Measurements from ENCODE around the gene ANKRD12. TPM values are rescaled to one million over a fixed set of nuclear protein-coding genes. Genes with fewer than 3 reads are reported as not detected.

ANKRD12 gene
- total and polyA plus RNA-seq, 10 of the 15 experiments (the other 5 are each of a cell fraction or from before 2014, with no cell fraction given): 5.9 to 45.7 (median 20.2) TPM

DNA sequence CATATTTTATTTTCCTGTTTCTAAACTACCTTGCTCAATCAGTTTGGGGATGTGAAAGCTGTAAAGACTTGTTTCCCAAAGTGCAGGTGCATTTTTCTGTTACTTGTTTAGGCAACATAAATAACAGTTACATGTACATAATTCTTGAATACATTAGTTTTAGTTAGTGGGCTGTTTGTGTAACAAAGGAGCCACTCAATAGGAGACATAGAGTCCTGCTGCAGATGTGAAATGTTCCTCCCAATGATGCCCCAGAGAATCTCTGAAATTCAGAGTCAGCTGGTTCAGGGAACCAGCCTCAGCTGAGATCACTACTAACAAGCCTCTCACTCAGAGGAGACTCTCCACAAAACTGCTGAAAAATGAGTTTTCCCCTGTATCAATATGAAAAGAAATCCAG is 106.4 kb downstream of the ANKRD12 start:
- RAD21 ChIA-PET (ENCODE audit: unreplicated experiment): no interaction called here
- H3K4me3 ChIP-seq: no peak overlapping the region
- no peak for DNase-seq (ENCODE audit: low read depth, low spot score)
- CTCF ChIA-PET: no interaction called here
- FAIRE-seq: peak; percentile 41
- no peak for ATAC-seq
- POLR2A ChIA-PET: no interaction called here
- H2AFZ ChIP-seq (ENCODE audit: control insufficient read depth, low read depth, low read length): no peak overlapping the region
- no TSS peak for BruUV-seq (replicated peaks)
- H3K4me2 ChIP-seq (ENCODE audit: control insufficient read depth, insufficient read depth): no peak overlapping the region
- H3K36me3 ChIP-seq (ENCODE audit: control insufficient read depth in 2 of 2, insufficient read depth in 2 of 2, low read length in 1 of 2): peaks cover 0 to 17% of the 10 kb centered on the region in 2 experiments; a peak in 2 of 4 replicates
- H3K9ac ChIP-seq (ENCODE audit: control insufficient read depth, insufficient read depth, low read length): no peak overlapping the region
- SMC1A ChIA-PET (ENCODE audit: uncharacterized antibody, unreplicated experiment): no interaction called here
- H4K20me1 ChIP-seq (ENCODE audit: control insufficient read depth, insufficient read depth): no peaks in the 10 kb centered on the region
- in situ Hi-C loops (cut with MboI) (no loop called here), intact Hi-C loops (cut with micrococcal nuclease; ENCODE audit: unreplicated experiment) (loop anchor here (10.0 kb wide), 1 partner anchor 232 kb away; the partner anchor contains the start of gene RALBP1)
- H3K9me3 ChIP-seq (replicated peaks; ENCODE audit: control insufficient read depth, insufficient read depth, low read length): no peaks in the 10 kb centered on the region
- H3K4me1 ChIP-seq (ENCODE audit: control insufficient read depth, insufficient read depth, low read length): no peaks in the 10 kb centered on the region
- peak overlapping the region; percentile 38; the same call in 1 of the 2 replicates for H3K27ac ChIP-seq (ENCODE audit: control insufficient read depth, insufficient read depth)
- H3K27me3 ChIP-seq (replicated peaks in 1 of 2; ENCODE audit: control insufficient read depth in 2 of 2, insufficient read depth in 2 of 2, low read length in 1 of 2): no peaks in the 10 kb centered on the region
- H3K79me2 ChIP-seq (ENCODE audit: control insufficient read depth, insufficient read depth, low read length): no peaks in the 10 kb centered on the region
- TF ChIP-seq, protein P1, sequence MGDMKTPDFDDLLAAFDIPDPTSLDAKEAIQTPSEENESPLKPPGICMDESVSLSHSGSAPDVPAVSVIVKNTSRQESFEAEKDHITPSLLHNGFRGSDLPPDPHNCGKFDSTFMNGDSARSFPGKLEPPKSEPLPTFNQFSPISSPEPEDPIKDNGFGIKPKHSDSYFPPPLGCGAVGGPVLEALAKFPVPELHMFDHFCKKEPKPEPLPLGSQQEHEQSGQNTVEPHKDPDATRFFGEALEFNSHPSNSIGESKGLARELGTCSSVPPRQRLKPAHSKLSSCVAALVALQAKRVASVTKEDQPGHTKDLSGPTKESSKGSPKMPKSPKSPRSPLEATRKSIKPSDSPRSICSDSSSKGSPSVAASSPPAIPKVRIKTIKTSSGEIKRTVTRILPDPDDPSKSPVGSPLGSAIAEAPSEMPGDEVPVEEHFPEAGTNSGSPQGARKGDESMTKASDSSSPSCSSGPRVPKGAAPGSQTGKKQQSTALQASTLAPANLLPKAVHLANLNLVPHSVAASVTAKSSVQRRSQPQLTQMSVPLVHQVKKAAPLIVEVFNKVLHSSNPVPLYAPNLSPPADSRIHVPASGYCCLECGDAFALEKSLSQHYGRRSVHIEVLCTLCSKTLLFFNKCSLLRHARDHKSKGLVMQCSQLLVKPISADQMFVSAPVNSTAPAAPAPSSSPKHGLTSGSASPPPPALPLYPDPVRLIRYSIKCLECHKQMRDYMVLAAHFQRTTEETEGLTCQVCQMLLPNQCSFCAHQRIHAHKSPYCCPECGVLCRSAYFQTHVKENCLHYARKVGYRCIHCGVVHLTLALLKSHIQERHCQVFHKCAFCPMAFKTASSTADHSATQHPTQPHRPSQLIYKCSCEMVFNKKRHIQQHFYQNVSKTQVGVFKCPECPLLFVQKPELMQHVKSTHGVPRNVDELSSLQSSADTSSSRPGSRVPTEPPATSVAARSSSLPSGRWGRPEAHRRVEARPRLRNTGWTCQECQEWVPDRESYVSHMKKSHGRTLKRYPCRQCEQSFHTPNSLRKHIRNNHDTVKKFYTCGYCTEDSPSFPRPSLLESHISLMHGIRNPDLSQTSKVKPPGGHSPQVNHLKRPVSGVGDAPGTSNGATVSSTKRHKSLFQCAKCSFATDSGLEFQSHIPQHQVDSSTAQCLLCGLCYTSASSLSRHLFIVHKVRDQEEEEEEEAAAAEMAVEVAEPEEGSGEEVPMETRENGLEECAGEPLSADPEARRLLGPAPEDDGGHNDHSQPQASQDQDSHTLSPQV (IDR thresholded peaks at IDR 0.05): no peak
- TF ChIP-seq, protein P2, sequence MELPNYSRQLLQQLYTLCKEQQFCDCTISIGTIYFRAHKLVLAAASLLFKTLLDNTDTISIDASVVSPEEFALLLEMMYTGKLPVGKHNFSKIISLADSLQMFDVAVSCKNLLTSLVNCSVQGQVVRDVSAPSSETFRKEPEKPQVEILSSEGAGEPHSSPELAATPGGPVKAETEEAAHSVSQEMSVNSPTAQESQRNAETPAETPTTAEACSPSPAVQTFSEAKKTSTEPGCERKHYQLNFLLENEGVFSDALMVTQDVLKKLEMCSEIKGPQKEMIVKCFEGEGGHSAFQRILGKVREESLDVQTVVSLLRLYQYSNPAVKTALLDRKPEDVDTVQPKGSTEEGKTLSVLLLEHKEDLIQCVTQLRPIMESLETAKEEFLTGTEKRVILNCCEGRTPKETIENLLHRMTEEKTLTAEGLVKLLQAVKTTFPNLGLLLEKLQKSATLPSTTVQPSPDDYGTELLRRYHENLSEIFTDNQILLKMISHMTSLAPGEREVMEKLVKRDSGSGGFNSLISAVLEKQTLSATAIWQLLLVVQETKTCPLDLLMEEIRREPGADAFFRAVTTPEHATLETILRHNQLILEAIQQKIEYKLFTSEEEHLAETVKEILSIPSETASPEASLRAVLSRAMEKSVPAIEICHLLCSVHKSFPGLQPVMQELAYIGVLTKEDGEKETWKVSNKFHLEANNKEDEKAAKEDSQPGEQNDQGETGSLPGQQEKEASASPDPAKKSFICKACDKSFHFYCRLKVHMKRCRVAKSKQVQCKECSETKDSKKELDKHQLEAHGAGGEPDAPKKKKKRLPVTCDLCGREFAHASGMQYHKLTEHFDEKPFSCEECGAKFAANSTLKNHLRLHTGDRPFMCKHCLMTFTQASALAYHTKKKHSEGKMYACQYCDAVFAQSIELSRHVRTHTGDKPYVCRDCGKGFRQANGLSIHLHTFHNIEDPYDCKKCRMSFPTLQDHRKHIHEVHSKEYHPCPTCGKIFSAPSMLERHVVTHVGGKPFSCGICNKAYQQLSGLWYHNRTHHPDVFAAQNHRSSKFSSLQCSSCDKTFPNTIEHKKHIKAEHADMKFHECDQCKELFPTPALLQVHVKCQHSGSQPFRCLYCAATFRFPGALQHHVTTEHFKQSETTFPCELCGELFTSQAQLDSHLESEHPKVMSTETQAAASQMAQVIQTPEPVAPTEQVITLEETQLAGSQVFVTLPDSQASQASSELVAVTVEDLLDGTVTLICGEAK (IDR thresholded peaks at IDR 0.05; ENCODE audit: borderline replicate concordance): no peak
- TF ChIP-seq RCOR1 (conservative IDR thresholded peaks at IDR 0.05; ENCODE audit: low read depth, low read length) (no peak), TARDBP (IDR thresholded peaks at IDR 0.05; ENCODE audit: borderline replicate concordance) (no peak), SP1 (IDR thresholded peaks at IDR 0.05; ENCODE audit: low read depth, low read length) (no peak), EZH2 (IDR thresholded peaks at IDR 0.05; ENCODE audit: borderline replicate concordance, control insufficient read depth, low read depth, low read length) (no peak), ZNF384 (IDR thresholded peaks at IDR 0.05; ENCODE audit: borderline replicate concordance, low read depth, low read length) (no peak), LARP7 (IDR thresholded peaks at IDR 0.05) (no peak), HDAC2 (IDR thresholded peaks at IDR 0.05) (no peak), EGR1 (IDR thresholded peaks at IDR 0.05; ENCODE audit: borderline replicate concordance in 1 of 2, low read depth in 2 of 2, low read length in 2 of 2) (no peak), POLR2AphosphoS5 (IDR thresholded peaks at IDR 0.05; ENCODE audit: low read length) (no peak), CBX3 (IDR thresholded peaks at IDR 0.05; ENCODE audit: borderline replicate concordance, low read depth) (no peak), SPI1 (IDR thresholded peaks at IDR 0.05; ENCODE audit: borderline replicate concordance, insufficient read depth, low read depth, low read length) (no peak), SIN3A (IDR thresholded peaks at IDR 0.05; ENCODE audit: low read depth, low read length) (no peak), SMAD5 (IDR thresholded peaks at IDR 0.05; ENCODE audit: low read depth) (no peak)
- TF ChIP-seq, protein P3, sequence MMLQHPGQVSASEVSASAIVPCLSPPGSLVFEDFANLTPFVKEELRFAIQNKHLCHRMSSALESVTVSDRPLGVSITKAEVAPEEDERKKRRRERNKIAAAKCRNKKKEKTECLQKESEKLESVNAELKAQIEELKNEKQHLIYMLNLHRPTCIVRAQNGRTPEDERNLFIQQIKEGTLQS (IDR thresholded peaks at IDR 0.05; ENCODE audit: borderline replicate concordance, extremely low read depth, low read depth, low read length): no peak
- TF ChIP-seq, protein P4, sequence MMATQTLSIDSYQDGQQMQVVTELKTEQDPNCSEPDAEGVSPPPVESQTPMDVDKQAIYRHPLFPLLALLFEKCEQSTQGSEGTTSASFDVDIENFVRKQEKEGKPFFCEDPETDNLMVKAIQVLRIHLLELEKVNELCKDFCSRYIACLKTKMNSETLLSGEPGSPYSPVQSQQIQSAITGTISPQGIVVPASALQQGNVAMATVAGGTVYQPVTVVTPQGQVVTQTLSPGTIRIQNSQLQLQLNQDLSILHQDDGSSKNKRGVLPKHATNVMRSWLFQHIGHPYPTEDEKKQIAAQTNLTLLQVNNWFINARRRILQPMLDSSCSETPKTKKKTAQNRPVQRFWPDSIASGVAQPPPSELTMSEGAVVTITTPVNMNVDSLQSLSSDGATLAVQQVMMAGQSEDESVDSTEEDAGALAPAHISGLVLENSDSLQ (IDR thresholded peaks at IDR 0.05): no peak

All from GM12878 (cell line).